ENCODE data around the gene B3GNT5.

- no peak for TF ChIP-seq REST (IDR thresholded peaks at IDR 0.05; ENCODE audit: insufficient read depth in 1 of 2, low read depth in 2 of 2, low read length in 2 of 2)
- TF ChIP-seq POLR2AphosphoS5 (IDR thresholded peaks at IDR 0.05; ENCODE audit: low read depth, low read length) = no peak
Observed at GRCh38 chr3:183272142-183272541, 19.1 kb downstream of the B3GNT5 start.
